Measurements from ENCODE around the gene AWAT2. TPM values are rescaled to one million over a fixed set of nuclear protein-coding genes. Genes with fewer than 3 reads are reported as not detected.
"Not testable (repeated sequence)": the region's sequence is repeated elsewhere in the genome, so short reads cannot be mapped to it uniquely, and the experiment has no call there.

Gene AWAT2
- total and polyA plus RNA-seq, 3 donors from 2014 or later: 0.31 to 3.9 (median 0.44) TPM

GRCh38 chrX:70001269-70001668, 48.5 kb downstream of the AWAT2 start:
- intact Hi-C loops (cut with DNase I; ENCODE audit: low total_unique reads): no loop called here
- H3K36me3 ChIP-seq (ENCODE audit: low read depth, missing control alignments): no peaks in the 10 kb centered on the region
- 68 to 100% methylated on average over 1 to 2 of the region's 2 CpGs for WGBS, 2 donors
- no peak for TF ChIP-seq POLR2A (IDR thresholded peaks at IDR 0.05)
- TF ChIP-seq, protein P1, sequence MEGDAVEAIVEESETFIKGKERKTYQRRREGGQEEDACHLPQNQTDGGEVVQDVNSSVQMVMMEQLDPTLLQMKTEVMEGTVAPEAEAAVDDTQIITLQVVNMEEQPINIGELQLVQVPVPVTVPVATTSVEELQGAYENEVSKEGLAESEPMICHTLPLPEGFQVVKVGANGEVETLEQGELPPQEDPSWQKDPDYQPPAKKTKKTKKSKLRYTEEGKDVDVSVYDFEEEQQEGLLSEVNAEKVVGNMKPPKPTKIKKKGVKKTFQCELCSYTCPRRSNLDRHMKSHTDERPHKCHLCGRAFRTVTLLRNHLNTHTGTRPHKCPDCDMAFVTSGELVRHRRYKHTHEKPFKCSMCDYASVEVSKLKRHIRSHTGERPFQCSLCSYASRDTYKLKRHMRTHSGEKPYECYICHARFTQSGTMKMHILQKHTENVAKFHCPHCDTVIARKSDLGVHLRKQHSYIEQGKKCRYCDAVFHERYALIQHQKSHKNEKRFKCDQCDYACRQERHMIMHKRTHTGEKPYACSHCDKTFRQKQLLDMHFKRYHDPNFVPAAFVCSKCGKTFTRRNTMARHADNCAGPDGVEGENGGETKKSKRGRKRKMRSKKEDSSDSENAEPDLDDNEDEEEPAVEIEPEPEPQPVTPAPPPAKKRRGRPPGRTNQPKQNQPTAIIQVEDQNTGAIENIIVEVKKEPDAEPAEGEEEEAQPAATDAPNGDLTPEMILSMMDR (IDR thresholded peaks at IDR 0.05): no peak
- no peak for DNase-seq
- H3K4me3 ChIP-seq: no peak overlapping the region
- H3K27me3 ChIP-seq: no peaks in the 10 kb centered on the region
- no peaks in the 10 kb centered on the region for H3K4me1 ChIP-seq
- H3K9me3 ChIP-seq: no peaks in the 10 kb centered on the region
- no peak overlapping the region for H3K27ac ChIP-seq

DNA sequence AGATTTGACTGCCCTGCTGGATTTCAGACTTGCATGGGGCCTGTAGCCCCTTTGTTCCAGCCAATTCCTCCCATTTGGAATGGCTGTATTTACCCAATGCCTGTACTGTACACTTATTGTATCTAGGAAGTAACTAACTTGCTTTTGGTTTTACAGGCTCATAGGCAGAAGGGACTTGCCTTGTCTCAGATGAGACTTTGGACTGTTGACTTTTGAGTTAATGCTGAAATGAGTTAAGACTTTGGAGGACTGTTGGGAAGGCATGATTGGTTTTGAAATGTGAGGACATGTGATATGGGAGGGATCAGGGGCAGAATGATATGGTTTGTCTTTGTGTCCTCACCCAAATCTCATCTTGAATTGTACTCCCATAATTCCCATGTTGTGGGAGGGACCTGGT, 51.4 kb downstream of the AWAT2 start:
- intact Hi-C loops (cut with DNase I; ENCODE audit: low total_unique reads); H3K4me3 ChIP-seq; H3K27me3 ChIP-seq; H3K27ac ChIP-seq; H3K36me3 ChIP-seq (ENCODE audit: low read depth, missing control alignments); H3K9me3 ChIP-seq; DNase-seq; H3K4me1 ChIP-seq: not testable (repeated sequence)

GRCh38 chrX:69996113-69996468, 53.6 kb downstream of the AWAT2 start:
- no peak overlapping the region for H3K4me3 ChIP-seq
- TF ChIP-seq, protein P1 (IDR thresholded peaks at IDR 0.05): no peak
- no peak for TF ChIP-seq POLR2A (IDR thresholded peaks at IDR 0.05)
- no peaks in the 10 kb centered on the region for H3K9me3 ChIP-seq
- no peak overlapping the region for H3K27ac ChIP-seq
- intact Hi-C loops (cut with DNase I; ENCODE audit: low total_unique reads): no loop called here
- DNase-seq: no peak
- no peaks in the 10 kb centered on the region for H3K27me3 ChIP-seq
- H3K36me3 ChIP-seq (ENCODE audit: low read depth, missing control alignments): no peaks in the 10 kb centered on the region
- no peaks in the 10 kb centered on the region for H3K4me1 ChIP-seq

DNA sequence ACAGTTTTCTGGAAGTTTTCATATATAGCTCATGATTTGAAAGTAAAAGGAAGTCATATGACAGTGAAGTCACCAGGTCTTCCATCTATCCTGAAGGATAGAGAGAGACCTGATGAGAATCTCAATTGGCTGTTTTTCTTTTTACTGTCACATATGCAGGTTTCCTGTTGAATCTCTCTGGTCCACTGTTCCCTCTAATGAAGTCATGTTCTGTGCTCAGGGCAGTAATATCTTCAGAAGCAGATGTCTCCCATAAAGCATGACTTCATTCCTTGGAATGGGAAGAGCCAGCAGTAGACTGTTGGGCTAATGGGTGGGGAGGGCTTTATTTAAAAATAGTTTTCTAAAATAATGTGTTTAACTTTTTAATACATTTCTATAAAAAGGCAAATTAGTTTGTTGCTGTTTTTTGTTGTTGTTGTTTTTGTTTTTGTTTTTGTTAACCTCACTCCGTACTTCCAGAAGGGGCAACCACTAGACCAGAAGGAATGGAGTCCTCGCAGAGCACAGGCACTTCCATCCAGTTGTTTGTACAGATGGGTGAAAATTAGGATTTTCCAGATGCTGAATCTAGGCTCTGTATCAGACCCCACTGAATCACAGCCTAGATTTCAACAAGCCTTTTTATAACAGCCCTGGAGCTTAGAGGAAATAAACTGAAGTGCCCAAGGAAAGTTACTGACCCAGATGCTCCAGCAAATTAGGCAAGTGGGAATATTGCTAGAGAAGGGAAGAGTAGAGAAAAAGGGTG, 54.2 kb downstream of the AWAT2 start:
- TF ChIP-seq, protein P1 (IDR thresholded peaks at IDR 0.05): no peak
- no peak for TF ChIP-seq POLR2A (IDR thresholded peaks at IDR 0.05)
- Histone ChIP-seq H3K36me3 (ENCODE audit: low read depth, missing control alignments) (no peaks in the 10 kb centered on the region), H3K9me3 (no peaks in the 10 kb centered on the region), H3K4me1 (no peaks in the 10 kb centered on the region), H3K27ac (no peak overlapping the region), H3K27me3 (no peaks in the 10 kb centered on the region), H3K4me3 (no peak overlapping the region)
- WGBS, 2 donors: 94% methylated on average over 2 of the region's 2 CpGs
- DNase-seq: no peak
- intact Hi-C loops (cut with DNase I; ENCODE audit: low total_unique reads): no loop called here

DNA sequence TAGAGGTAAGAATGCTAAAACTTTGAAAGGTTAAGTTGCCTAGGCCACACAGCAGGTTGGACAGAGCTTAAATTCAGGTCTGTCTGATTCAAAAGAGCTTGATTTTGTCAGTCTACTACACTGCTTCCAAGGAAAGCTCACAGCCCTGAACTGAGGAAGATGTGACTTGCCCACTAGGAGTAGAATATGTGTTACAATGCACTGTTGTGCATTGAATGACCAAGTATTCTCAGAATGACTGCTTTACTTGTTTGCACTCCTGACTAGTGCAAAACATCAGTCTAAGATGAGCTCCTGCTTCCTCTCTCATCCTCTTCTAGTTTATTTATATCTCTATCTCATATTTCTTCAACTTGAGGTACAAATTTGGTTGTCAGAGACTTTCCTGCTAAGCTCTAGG, 56.2 kb downstream of the AWAT2 start:
- no peak overlapping the region for H3K27ac ChIP-seq
- H3K4me1 ChIP-seq: no peaks in the 10 kb centered on the region
- no peaks in the 10 kb centered on the region for H3K9me3 ChIP-seq
- H3K36me3 ChIP-seq (ENCODE audit: low read depth, missing control alignments): no peaks in the 10 kb centered on the region
- TF ChIP-seq POLR2A (IDR thresholded peaks at IDR 0.05): no peak
- TF ChIP-seq, protein P1 (IDR thresholded peaks at IDR 0.05): no peak
- no peaks in the 10 kb centered on the region for H3K27me3 ChIP-seq
- no peak for DNase-seq
- no peak overlapping the region for H3K4me3 ChIP-seq
- intact Hi-C loops (cut with DNase I; ENCODE audit: low total_unique reads): no loop called here

Measured in testis (tissue), 3 donors.